HG03280 (cell line): ENCODE data around the gene TSSK2.

ENCODE experiments used
- ATAC-seq: cut with Tn5 transposase; IDR thresholded peaks from one replicate; pipeline ENCODE4 v1.9.1; 2021; ENCODE audit warnings: mild to moderate bottlenecking, moderate library complexity; ENCODE audit not compliant: unreplicated experiment

TSSK2 gene

DNA sequence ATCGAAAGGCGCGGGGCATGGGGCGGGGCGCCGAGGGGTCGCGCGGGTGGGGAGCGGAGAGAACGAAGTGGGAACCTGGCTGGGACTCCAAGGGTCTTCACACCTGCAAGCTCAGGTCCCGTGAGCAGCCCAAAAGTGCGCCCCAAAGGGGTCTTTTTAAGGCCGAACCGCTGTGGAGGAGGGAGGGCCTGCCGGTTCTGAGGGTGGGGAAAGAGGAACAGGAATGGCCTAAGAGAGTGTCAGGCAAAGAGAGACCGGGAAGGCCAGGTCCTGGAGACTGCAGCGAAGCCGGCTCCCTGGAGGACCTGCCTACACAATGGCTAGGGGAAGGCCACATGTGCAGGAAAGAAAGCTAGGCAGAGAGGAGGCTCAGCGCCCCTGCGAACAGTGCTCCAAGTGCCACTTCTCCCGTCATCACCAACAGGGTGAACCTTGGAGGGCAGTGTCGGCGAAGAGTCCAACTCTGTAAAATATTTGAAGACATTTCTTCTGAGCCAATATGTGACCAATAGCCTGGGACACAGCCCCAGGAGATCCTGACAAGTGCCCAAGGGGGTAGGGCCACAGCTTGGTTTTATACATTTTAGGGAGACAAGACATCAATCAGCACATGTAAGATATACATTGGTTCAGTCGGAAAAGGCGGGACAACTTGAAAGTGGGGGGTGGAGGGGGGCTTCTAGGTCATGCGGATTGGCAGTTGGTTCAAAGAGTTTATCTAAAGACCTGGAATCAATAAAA lies 8.2 kb upstream of the TSSK2 start:
- ATAC-seq = no peak

DNA sequence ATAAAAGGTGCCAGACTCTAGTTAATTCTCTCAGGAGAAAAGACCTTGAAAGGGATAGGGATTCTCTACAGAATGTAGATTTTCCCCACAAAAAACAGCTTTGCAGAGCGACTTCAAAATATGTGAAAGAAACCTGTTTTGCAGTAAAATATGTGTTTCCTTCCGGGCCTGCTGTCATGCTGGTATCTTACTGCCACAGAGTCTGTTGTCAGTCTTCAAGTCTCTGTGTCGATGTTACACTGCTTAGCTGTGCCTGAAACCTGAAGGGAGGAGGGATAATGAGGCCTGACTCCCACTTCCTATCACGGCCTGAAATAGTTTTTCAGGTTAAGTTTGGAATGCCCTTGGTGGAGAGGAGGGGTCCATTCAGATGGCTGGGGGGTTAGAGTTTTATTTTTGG lies 7.2 kb upstream of the TSSK2 start:
- ATAC-seq = no peak

- ATAC-seq = no peak
These were observed 6.7 kb upstream of the TSSK2 start for GRCh38 chr22:19124377-19124776.

- no peak for ATAC-seq
These were observed 6.1 kb upstream of the TSSK2 start for GRCh38 chr22:19125011-19125410.

DNA sequence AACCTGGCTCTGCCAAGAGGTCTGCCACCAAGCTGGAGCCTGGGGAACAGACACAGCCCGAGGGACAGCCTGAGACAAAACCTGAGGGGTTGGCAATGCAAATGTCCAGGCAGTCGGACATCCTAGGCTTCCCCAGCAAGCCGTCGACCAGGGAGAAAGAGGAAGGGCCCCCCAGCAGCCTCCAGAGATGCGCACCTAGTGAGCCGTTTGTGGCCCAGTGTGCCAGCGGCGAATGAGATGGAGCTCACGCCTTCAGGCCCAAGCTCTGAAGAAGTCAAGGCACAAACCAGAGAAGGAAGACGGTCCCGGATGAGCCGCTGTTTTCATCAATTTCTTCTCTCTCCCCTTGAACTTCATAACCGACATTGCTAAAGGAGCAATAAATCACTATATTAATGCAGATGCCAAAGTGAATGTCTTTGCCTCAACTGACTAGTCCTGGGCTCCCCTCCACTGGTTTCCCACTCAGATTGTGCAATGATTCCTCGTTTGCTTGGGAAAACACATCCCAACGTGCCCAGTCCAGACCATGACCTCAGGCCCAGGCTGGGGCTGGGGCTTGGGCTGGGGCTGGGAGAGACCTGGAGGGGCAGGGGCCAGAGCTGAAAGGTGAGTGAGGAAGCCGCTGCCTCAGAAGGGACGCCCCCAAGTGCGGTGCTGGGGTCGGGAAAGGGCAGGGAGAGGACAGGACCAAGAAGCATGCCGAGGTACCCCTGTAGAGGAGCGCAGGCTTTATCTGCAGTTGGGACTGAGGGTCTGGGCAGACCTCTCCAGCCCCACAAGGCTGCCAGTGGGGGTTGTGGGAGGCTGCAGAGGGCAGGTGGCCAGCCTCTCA lies 5.4 kb upstream of the TSSK2 start:
- ATAC-seq = no peak

GRCh38 chr22:19126309-19127273 lies 4.5 kb upstream of the TSSK2 start:
- ATAC-seq = no peak

- no peak for ATAC-seq
These were observed 3.6 kb upstream of the TSSK2 start for GRCh38 chr22:19127329-19128008.

DNA sequence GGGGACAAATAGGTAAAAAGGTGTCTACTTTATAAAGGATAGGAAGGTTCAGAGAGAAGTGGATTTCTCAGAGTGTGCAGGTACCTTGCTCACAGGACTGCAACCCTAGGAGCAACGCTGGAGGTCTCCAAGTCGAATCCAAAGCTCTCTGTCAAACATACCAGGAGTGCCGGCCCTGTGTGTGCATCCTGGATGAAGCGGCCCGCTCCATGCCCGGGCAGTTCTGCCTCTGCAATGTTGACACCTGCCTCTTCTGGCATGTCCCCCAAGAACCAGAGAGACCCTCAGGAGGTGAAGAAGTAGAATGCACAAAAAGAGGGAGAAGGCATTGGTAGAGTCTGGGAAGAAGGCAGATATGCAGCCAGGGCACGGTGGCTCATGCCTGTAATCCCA lies 3.1 kb upstream of the TSSK2 start:
- no peak for ATAC-seq

DNA sequence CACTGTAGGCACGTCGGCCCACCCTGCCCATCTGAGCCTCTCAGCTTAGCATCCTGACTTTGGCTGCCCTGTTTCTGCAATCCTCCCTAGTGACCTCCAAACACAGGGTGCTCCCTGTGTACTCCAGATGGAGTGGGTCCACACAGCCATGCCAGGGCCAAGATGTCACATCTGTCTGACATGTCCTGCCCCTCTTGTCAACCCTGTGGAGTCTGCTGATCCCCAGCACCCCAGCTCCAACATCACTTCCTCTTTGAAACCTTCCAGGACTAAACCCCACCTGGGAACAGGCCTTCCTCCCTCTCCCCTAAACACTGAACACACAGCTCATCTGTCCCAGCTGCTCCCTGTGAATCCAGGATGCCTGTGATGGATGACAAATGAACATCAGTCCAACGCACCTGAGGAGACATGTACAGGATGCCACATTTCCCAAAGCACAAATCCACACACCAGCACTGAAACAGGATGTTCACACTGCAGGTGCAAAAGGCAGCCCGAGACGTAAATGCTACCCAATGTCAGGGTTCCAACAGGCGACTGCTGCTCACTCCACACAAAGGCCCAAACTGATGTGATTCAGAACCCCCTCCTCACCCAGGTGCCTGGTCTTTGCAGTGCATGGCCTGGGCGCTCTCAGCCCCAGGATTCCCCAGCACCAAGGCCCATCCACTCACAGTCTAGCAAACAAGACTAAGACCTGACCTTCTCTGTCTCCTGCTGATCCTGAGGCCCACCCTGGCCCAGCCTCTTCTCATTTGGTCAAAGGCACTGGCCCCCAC lies 2.0 kb upstream of the TSSK2 start:
- ATAC-seq = no peak

DNA sequence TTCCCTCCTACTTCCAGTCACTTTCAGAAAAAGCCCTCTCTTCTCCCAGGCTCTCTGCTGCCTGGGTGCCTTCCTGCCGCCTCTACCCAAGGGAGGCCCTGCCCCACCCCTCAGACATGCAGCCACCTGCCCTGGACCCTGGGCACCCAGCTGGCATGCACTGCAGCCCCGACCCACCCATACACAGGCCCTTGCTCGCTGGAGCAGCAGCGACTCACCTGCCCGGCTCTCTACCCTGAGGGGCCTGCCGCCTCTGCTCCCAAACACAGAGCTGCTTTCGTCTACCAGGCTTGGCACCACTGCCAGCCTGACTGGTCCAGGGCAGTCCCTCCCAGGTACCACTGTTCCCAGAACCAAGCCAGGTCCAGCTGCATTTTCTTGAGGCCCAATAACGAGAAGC lies 1.2 kb upstream of the TSSK2 start:
- ATAC-seq = no peak

DNA sequence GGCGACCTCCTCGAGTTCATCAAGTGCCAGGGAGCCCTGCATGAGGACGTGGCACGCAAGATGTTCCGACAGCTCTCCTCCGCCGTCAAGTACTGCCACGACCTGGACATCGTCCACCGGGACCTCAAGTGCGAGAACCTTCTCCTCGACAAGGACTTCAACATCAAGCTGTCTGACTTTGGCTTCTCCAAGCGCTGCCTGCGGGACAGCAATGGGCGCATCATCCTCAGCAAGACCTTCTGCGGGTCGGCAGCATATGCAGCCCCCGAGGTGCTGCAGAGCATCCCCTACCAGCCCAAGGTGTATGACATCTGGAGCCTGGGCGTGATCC lies 542 bp downstream of the TSSK2 start:
- no peak for ATAC-seq

DNA sequence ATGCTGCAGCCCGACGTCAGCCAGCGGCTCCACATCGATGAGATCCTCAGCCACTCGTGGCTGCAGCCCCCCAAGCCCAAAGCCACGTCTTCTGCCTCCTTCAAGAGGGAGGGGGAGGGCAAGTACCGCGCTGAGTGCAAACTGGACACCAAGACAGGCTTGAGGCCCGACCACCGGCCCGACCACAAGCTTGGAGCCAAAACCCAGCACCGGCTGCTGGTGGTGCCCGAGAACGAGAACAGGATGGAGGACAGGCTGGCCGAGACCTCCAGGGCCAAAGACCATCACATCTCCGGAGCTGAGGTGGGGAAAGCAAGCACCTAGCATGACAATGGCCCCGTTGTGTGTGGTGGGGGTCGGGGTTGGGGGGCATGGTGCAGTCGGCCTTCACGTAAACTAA lies 1.0 kb downstream of the TSSK2 start:
- no peak for ATAC-seq

DNA sequence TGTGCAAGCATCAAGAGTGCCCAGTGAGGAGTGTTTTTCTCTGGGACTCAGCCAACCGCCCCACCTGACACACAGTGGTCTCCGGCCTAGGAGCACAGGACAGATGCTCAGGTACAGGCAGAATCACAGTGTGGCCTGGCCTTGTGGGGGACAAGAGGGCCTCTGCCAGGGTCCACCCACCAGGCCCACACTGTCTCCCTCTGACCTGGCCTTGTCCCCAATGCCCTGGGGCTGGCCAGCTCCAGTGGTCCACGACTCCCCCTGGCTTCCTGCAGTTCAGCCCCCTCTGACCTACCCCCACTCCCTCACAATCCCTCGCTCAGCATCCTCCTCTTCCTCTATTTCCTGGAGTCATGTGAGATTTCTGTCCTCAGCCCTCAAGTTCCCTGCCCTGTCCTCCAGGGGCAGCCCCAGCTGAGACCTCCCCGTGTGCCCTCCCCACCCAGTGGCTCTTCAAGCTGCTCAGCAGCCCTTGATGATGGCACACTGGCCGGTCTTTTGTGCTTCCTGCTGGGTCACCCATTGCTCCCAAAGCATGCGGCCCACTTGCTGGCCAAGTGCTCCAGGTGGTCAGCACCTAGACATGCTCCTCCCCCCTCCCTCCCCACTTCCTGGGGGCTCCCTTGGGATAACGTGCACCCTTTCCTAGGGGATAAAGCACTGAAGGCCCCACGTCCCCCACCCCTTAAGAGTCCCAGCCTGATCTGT lies 1.7 kb downstream of the TSSK2 start:
- no peak for ATAC-seq

- no peak for ATAC-seq
These were observed 2.5 kb downstream of the TSSK2 start for GRCh38 chr22:19133561-19133960.

- no peak for ATAC-seq
These were observed 3.2 kb downstream of the TSSK2 start for GRCh38 chr22:19134176-19134831.

GRCh38 chr22:19134874-19135273 lies 3.8 kb downstream of the TSSK2 start:
- ATAC-seq = no peak

DNA sequence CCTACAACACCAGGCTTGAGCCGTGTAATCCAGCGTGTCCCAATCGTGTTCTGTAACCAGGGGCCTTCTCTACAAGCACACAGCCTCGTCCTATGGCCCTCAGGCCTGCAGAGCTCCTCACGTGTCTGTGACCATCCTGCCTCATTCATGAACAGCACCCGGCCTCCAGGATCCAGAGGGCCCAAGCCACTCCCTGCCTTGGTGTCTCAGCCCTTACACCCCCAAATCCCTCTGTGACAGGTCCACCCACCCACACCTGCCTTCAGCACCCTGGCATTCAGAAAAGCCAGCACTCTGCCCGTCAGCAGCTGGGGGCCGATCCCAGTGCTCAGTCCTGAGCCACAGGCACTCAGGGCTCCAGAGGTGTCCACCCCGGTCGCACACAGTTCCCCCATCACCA lies 5.8 kb downstream of the TSSK2 start:
- no peak for ATAC-seq

DNA sequence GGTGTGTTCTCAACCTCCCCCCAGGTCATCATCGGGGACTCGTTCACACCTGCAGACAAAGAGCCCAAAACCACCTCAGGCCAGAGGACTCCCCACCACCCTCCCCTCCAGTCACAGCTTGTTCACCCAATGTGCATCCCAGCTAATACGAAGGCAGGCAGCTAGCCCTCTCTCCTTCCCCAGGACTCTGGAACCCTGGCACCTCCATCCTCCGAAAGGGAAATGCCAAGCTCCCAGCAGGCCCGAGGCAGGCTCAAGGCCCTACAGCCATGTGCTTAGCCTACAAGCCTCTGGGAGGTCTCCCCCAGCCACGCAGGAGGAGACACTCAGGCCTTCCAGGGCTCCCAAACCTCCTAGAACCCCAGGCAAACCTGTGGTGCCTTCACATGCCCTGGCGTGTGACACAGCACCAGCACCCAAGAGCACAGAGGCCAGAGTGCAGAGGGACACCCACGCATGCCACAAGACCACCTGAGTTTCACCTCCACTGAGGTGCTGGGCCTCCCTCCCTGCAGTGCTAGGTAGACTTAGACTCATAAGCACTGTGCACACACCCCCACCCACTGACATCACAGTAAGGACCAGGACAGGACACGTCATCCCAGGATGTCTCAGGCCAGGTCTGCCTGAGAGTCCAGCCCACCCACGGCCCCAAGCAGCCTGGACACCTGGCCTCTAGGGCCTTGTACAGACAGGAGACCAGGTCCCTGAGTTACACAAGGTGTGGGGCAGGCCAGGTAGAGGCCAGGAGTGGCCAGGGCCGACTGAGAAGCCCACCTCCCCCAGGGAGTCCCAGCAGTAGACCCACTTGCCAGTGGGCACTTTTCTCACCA lies 6.5 kb downstream of the TSSK2 start:
- no peak for ATAC-seq
